Measurements from ENCODE around the gene TIFAB.

The TIFAB gene

DNA sequence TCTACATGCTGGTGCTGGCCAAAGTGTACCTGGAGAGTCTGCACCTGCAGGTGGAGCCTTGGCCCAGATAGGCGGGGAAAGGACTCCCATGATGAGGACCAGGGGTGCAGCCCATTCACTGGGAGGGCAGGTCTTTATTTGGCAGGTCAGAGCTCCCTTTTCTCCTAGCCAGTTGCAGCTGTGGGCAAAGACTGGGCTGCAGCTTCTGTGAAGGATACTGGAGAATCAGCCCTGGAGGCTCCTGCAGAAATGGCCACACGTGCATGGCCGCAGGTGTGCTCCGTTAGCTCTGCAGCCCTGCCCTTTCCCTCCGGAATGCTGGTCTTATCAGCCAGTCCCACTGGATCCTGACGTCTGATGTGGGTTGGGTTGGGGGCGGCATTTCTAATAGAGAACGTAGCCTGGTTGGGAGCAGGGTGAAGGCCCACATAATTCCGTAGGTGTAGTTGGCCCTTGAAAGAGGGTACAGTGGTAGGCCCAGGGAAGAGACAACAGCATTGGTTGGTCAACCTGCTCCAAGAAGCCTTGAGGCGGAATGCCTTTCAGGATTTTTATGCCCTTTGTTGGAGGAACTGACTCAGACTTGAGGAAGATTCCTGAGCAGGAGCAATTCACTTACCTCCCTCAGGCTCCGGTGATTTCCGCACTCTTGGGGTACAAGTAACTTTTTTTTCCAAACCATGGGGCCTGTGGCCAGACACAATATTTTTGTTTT, 22.0 kb upstream of the TIFAB start:
- DNase-seq (ENCODE audit: low read depth): no peak
- TF ChIP-seq, protein P1, sequence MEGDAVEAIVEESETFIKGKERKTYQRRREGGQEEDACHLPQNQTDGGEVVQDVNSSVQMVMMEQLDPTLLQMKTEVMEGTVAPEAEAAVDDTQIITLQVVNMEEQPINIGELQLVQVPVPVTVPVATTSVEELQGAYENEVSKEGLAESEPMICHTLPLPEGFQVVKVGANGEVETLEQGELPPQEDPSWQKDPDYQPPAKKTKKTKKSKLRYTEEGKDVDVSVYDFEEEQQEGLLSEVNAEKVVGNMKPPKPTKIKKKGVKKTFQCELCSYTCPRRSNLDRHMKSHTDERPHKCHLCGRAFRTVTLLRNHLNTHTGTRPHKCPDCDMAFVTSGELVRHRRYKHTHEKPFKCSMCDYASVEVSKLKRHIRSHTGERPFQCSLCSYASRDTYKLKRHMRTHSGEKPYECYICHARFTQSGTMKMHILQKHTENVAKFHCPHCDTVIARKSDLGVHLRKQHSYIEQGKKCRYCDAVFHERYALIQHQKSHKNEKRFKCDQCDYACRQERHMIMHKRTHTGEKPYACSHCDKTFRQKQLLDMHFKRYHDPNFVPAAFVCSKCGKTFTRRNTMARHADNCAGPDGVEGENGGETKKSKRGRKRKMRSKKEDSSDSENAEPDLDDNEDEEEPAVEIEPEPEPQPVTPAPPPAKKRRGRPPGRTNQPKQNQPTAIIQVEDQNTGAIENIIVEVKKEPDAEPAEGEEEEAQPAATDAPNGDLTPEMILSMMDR (IDR thresholded peaks at IDR 0.05; ENCODE audit: control insufficient read depth, insufficient read depth, low read depth, low read length, missing control alignments): no peak
- no peak overlapping the region for H3K4me3 ChIP-seq (ENCODE audit: control insufficient read depth, low read depth, low read length)

- TF ChIP-seq, protein P1 (IDR thresholded peaks at IDR 0.05; ENCODE audit: control insufficient read depth, insufficient read depth, low read depth, low read length, missing control alignments): no peak
- no peak overlapping the region for H3K4me3 ChIP-seq (ENCODE audit: control insufficient read depth, low read depth, low read length)
Measured at GRCh38 chr5:135472141-135472540, 20.0 kb upstream of the TIFAB start.

DNA sequence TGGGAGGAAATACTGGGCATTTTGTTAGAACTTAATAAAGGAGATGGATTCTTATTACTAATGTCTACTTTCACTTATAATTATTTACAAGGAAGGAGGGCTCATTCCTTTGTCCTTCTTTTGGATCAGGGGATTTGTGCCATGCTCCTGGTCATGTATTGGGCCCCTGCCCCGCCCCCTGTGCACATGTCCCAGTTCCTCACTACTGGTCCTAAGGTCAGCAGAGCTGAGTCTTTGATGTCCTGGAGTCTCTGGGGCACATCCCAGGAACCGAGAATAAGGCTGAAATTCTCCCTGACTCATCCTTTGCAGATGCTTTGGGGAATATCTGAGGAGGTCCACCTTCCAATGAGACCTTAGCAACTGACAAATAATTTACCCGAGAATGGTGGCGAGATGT, 19.6 kb upstream of the TIFAB start:
- DNase-seq (ENCODE audit: low read depth): no peak
- TF ChIP-seq, protein P1 (IDR thresholded peaks at IDR 0.05; ENCODE audit: control insufficient read depth, insufficient read depth, low read depth, low read length, missing control alignments): no peak
- no peak overlapping the region for H3K4me3 ChIP-seq (ENCODE audit: control insufficient read depth, low read depth, low read length)

More at GRCh38 chr5:135472141-135472540, 20.0 kb upstream of the TIFAB start:
- DNase-seq (ENCODE audit: low read depth): no peak

DNA sequence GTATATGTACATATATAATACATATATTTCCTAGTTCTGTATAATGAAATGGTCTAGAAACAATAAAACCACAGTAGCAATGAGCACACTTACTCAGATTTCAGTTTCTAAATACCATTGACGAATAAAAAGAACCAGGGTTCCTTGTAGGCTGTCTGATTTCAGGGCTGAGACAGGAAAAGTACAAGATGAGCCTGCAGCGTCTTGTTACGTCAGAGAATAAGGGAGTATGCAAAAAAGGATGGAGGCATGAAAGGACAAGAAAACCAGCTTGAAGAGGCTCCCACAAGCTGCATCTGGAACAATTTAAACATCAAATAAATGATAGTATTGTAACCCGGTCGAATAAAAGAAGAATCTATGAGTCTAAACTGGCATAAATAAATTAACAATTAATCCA, 17.8 kb upstream of the TIFAB start:
- TF ChIP-seq, protein P1 (IDR thresholded peaks at IDR 0.05; ENCODE audit: control insufficient read depth, insufficient read depth, low read depth, low read length, missing control alignments): no peak
- DNase-seq (ENCODE audit: low read depth): no peak
- H3K4me3 ChIP-seq (ENCODE audit: control insufficient read depth, low read depth, low read length): no peak overlapping the region

- no peak overlapping the region for H3K4me3 ChIP-seq (ENCODE audit: control insufficient read depth, low read depth, low read length)
- no peak for DNase-seq (ENCODE audit: low read depth)
- TF ChIP-seq, protein P1 (IDR thresholded peaks at IDR 0.05; ENCODE audit: control insufficient read depth, insufficient read depth, low read depth, low read length, missing control alignments): no peak
Measured at GRCh38 chr5:135468541-135468940, 16.4 kb upstream of the TIFAB start.

GRCh38 chr5:135467871-135468485, 15.8 kb upstream of the TIFAB start:
- DNase-seq (ENCODE audit: low read depth): no peak
- H3K4me3 ChIP-seq (ENCODE audit: control insufficient read depth, low read depth, low read length): no peak overlapping the region
- TF ChIP-seq, protein P1 (IDR thresholded peaks at IDR 0.05; ENCODE audit: control insufficient read depth, insufficient read depth, low read depth, low read length, missing control alignments): no peak

All from AG09309 (cell line).